ENCODE measurements around the gene MEGF10. TPM values are rescaled to one million over a fixed set of nuclear protein-coding genes. Genes with fewer than 3 reads are reported as not detected.

Gene MEGF10
- total and polyA plus RNA-seq, 10 of the 15 experiments (the other 5 are each of a cell fraction or from before 2014, with no cell fraction given): 0.03 to 0.21 (median 0.05) TPM; not detected in 5

- in situ Hi-C loops (cut with MboI): no loop called here
- ATAC-seq (no peak), FAIRE-seq (no peak), DNase-seq (ENCODE audit: low read depth, low spot score) (no peak)
- ChIA-PET POLR2A (interaction anchor here (0.7 kb wide), 1 partner anchor 17 kb away, joined by 4 read pairs; no protein-coding TSS in a partner anchor), CTCF (no interaction called here), RAD21 (ENCODE audit: unreplicated experiment) (no interaction called here), SMC1A (ENCODE audit: uncharacterized antibody, unreplicated experiment) (no interaction called here)
- H3K27ac ChIP-seq (ENCODE audit: control insufficient read depth, insufficient read depth): no peak overlapping the region
- WGBS (ENCODE audit: insufficient coverage, insufficient replicate concordance, low lambda C conversion rate, missing lambda C conversion rate): 61% methylated on average over 2 of the region's 2 CpGs
- no peaks in the 10 kb centered on the region for H3K36me3 ChIP-seq (ENCODE audit: control insufficient read depth in 2 of 2, insufficient read depth in 2 of 2, low read length in 1 of 2)
- no peak for TF ChIP-seq E2F8 (IDR thresholded peaks at IDR 0.05; ENCODE audit: low read depth, partially characterized antibody)
- no peak for TF ChIP-seq ZBTB11 (CRISPR knock-in tag; IDR thresholded peaks at IDR 0.05)
- no peak for TF ChIP-seq NKRF (conservative IDR thresholded peaks at IDR 0.05)
- no peak for TF ChIP-seq ATF3 (IDR thresholded peaks at IDR 0.05; ENCODE audit: borderline replicate concordance, extremely low read depth, low read depth, low read length)
- TF ChIP-seq EP300 (IDR thresholded peaks at IDR 0.05; ENCODE audit: borderline replicate concordance in 1 of 2, control insufficient read depth in 1 of 2, low read depth in 2 of 2, low read length in 2 of 2): no peak
- TF ChIP-seq REST (IDR thresholded peaks at IDR 0.05; ENCODE audit: low read depth, low read length): no peak
- no peak for TF ChIP-seq ZNF217 (IDR thresholded peaks at IDR 0.05)
- no peak for TF ChIP-seq MEF2B (IDR thresholded peaks at IDR 0.05; ENCODE audit: partially characterized antibody, poor library complexity, severe bottlenecking)
- no peak for TF ChIP-seq RB1 (IDR thresholded peaks at IDR 0.05; ENCODE audit: borderline replicate concordance)
- no peak for TF ChIP-seq ZSCAN29 (IDR thresholded peaks at IDR 0.05)
- TF ChIP-seq SPI1 (IDR thresholded peaks at IDR 0.05; ENCODE audit: borderline replicate concordance, insufficient read depth, low read depth, low read length): no peak
- H3K79me2 ChIP-seq (ENCODE audit: control insufficient read depth, insufficient read depth, low read length): no peaks in the 10 kb centered on the region
- no peak overlapping the region for H3K4me2 ChIP-seq (ENCODE audit: control insufficient read depth, insufficient read depth)
- no peaks in the 10 kb centered on the region for H4K20me1 ChIP-seq (ENCODE audit: control insufficient read depth, insufficient read depth)
- H3K4me1 ChIP-seq (ENCODE audit: control insufficient read depth, insufficient read depth, low read length): peaks cover 8% of the 10 kb centered on the region
- no peaks in the 10 kb centered on the region for H3K27me3 ChIP-seq (replicated peaks in 1 of 2; ENCODE audit: control insufficient read depth in 2 of 2, insufficient read depth in 2 of 2, low read length in 1 of 2)
- H2AFZ ChIP-seq (ENCODE audit: control insufficient read depth, low read depth, low read length): no peak overlapping the region
- H3K4me3 ChIP-seq: no peak overlapping the region
- H3K9me3 ChIP-seq (replicated peaks; ENCODE audit: control insufficient read depth, insufficient read depth, low read length): no peaks in the 10 kb centered on the region
- intact Hi-C loops (cut with micrococcal nuclease; ENCODE audit: unreplicated experiment): no loop called here
- H3K9ac ChIP-seq (ENCODE audit: control insufficient read depth, insufficient read depth, low read length): no peak overlapping the region
- BruUV-seq (replicated peaks): no TSS peak
These were observed 124.4 kb downstream of the MEGF10 start for GRCh38 chr5:127415034-127415433.
